Prostate gland (tissue), 2 donors: Measurements from ENCODE around the gene CEP112.

Source experiments
- CTCF ChIP-seq, 4 experiments: fragments of 200-600 bp in 2 of 4; fragments of 450-650 bp in 2 of 4; sonication (generic) in 2 of 4; IDR thresholded peaks; 1 replicate in 3 of 4; 2 replicates in 1 of 4; pipeline ENCODE4 v1.5.1; 2016 to 2019; ENCODE audit warnings: antibody characterized with exemption in 4 of 4, mild to moderate bottlenecking in 2 of 4, moderate library complexity in 2 of 4
- POLR2A ChIP-seq: fragments of 450-650 bp; IDR thresholded peaks from one replicate; pipeline ENCODE4 v1.6.1; 2016; ENCODE audit warnings: antibody characterized with exemption, mild to moderate bottlenecking

- no peak for TF ChIP-seq CTCF (IDR thresholded peaks at IDR 0.05)
- TF ChIP-seq POLR2A: no peak
Measured at GRCh38 chr17:65898651-65899050, 293.3 kb downstream of the CEP112 start.
